ENCODE data around the gene S100A5. TPM values are rescaled to one million over a fixed set of nuclear protein-coding genes. Genes with fewer than 3 reads are reported as not detected.

The S100A5 gene
- total RNA-seq, 2 donors from 2014 or later: not detected

GRCh38 chr1:153549741-153550397, 9.1 kb upstream of the S100A5 start:
- Histone ChIP-seq H3K4me3 (no peak overlapping the region), H3K27ac (no peak overlapping the region), H3K9me3 (no peaks in the 10 kb centered on the region), H3K4me1 (peaks cover 11% of the 10 kb centered on the region), H3K27me3 (no peaks in the 10 kb centered on the region), H3K36me3 (no peaks in the 10 kb centered on the region), H3K9ac (ENCODE audit: low read depth in 2 of 2, low read length in 2 of 2) (no peak overlapping the region)
- intact Hi-C loops (cut with DNase I): no loop called here
- DNase-seq: no peak
- no peak for TF ChIP-seq CTCF (IDR thresholded peaks at IDR 0.05)

- Histone ChIP-seq H3K27me3 (no peaks in the 10 kb centered on the region), H3K9me3 (no peaks in the 10 kb centered on the region), H3K4me3 (no peak within 1 kb of the TSS), H3K27ac (peak within 1 kb of the TSS; percentile 30), H3K36me3 (no peaks in the 10 kb centered on the region), H3K9ac (ENCODE audit: low read depth in 2 of 2, low read length in 2 of 2) (peak within 1 kb of the TSS; percentile 23 to 28), H3K4me1 (peaks cover 20% of the 10 kb centered on the region)
- peak; percentile 17 for DNase-seq
- TF ChIP-seq CTCF (IDR thresholded peaks at IDR 0.05): no peak
- intact Hi-C loops (cut with DNase I): no loop called here
These were observed 8.3 kb upstream of the S100A5 start, which contains the start of gene S100A3 for GRCh38 chr1:153548722-153549688. TSS of gene S100A3 (minus strand) at chr1:153549258. CDS start at chr1:153548485, 773 bp downstream.

- Histone ChIP-seq H3K9ac (ENCODE audit: low read depth in 2 of 2, low read length in 2 of 2) (no peak overlapping the region), H3K4me1 (peaks cover 26% of the 10 kb centered on the region), H3K27ac (no peak overlapping the region), H3K36me3 (no peaks in the 10 kb centered on the region), H3K4me3 (no peak overlapping the region), H3K9me3 (no peaks in the 10 kb centered on the region), H3K27me3 (no peaks in the 10 kb centered on the region)
- DNase-seq: peak; percentile 15
- no peak for TF ChIP-seq CTCF (IDR thresholded peaks at IDR 0.05)
- intact Hi-C loops (cut with DNase I): no loop called here
These were observed 7.1 kb upstream of the S100A5 start for GRCh38 chr1:153547560-153548551.

GRCh38 chr1:153546796-153547559, 6.2 kb upstream of the S100A5 start:
- H3K27me3 ChIP-seq: no peaks in the 10 kb centered on the region
- H3K36me3 ChIP-seq: no peaks in the 10 kb centered on the region
- DNase-seq: no peak
- no peaks in the 10 kb centered on the region for H3K9me3 ChIP-seq
- TF ChIP-seq CTCF (IDR thresholded peaks at IDR 0.05): no peak
- peaks cover 32% of the 10 kb centered on the region for H3K4me1 ChIP-seq
- intact Hi-C loops (cut with DNase I): no loop called here
- no peak overlapping the region for H3K4me3 ChIP-seq
- peak overlapping the region in 1 of 2 donors; percentile 23 for H3K9ac ChIP-seq (ENCODE audit: low read depth in 2 of 2, low read length in 2 of 2)
- no peak overlapping the region for H3K27ac ChIP-seq
